ENCODE measurements around the gene SYNPR.

- TF ChIP-seq CTCF (conservative IDR thresholded peaks at IDR 0.05; ENCODE audit: low read length) (no peak), EZH2phosphoT487 (IDR thresholded peaks at IDR 0.05; ENCODE audit: borderline replicate concordance, low read depth, low read length) (no peak)
These were observed 33.6 kb upstream of the SYNPR start for GRCh38 chr3:63244486-63244885.

All from OCI-LY7 (cell line).